ENCODE results near the gene ENPP1.

The ENPP1 gene

DNA sequence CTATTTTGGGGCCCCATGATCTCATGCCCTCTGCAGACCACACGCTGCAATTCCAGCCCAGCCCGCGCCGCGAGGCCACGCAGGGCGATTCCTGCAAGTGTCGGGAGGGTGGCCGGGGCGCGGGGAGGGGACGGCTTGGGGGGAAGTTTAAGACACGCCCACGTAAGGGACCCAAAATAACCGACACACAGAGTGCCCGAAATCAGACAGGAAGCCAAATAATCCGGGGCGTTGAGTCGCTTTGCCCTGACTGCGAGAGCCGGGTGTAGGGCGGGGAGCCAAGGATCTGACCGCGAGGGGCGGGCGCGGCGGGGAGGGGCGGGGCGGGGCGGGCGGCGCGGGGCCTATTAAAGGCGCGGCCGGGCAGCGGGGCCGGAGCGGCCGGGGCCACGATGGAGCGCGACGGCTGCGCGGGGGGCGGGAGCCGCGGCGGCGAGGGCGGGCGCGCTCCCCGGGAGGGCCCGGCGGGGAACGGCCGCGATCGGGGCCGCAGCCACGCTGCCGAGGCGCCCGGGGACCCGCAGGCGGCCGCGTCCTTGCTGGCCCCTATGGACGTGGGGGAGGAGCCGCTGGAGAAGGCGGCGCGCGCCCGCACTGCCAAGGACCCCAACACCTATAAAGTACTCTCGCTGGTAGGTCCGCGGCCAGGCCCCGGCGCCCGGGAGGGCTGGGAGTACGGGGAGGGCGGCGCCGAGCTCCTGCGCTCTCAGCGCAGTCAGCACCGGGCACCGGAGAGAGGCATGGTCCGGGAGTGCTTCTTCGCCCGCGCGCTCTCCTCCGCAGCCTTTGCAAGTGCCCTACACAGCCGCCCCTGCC, at the start of gene ENPP1:
TSS of gene ENPP1 (plus strand) at position 377 of the 816 bp plus-strand sequence. CDS start at position 393, 16 bp downstream.
- peak; percentile 42 for DNase-seq

- no peak for DNase-seq
Observed at GRCh38 chr6:131758920-131759319, 48.9 kb upstream of the ENPP1 start.

DNA sequence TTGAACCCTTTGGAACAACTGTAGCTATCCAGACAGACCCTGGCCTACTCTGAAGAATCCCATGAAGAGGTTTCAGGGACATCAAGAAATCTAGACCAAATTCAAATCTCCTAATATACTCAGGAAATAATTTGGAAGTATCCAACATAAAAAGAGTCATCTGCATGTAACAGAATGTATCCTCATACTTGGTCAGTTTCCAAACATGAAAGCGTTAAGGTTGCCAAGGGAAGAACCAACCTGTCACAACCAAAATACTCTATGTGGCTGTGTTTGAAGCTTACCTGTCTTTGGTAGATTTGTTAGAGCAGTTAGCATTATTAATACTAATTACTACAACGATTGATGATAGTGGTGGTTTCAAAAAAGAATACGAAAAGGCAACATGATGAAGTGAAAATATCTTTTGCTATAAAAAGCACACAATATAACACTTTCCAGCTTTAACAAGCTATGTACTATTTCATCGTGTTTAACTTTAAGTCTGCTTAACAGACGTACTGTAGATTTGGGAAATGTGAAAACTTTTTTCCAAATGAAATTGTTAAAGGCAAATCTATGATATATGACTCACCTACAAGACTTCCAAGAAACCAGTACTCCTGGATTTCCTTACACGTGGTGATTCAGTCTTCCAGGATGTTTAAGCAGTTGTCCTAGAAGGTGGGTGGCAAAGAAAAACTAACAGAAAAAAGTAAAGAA, 46.6 kb upstream of the ENPP1 start:
- DNase-seq: no peak

DNA sequence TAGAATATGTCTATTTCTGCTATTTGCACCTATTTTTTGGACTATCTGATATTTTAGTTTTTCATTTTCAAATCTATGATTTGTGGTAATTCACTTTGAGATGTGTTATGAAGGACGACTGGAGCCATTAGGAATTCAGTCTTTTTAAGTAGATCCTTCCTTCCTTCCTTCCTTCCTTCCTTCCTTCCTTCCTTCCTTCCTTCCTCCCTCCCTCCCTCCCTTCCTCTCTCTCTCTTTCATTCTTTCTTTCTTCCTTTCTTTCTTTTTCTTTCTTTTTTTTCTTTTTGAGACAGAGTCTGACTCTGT, 46.1 kb upstream of the ENPP1 start:
- DNase-seq: no peak

- no peak for DNase-seq
Observed at GRCh38 chr6:131762984-131763383, 44.8 kb upstream of the ENPP1 start.

- DNase-seq: no peak
Observed at GRCh38 chr6:131763749-131764148, 44.1 kb upstream of the ENPP1 start.

GRCh38 chr6:131764350-131764749, 43.5 kb upstream of the ENPP1 start:
- no peak for DNase-seq

DNA sequence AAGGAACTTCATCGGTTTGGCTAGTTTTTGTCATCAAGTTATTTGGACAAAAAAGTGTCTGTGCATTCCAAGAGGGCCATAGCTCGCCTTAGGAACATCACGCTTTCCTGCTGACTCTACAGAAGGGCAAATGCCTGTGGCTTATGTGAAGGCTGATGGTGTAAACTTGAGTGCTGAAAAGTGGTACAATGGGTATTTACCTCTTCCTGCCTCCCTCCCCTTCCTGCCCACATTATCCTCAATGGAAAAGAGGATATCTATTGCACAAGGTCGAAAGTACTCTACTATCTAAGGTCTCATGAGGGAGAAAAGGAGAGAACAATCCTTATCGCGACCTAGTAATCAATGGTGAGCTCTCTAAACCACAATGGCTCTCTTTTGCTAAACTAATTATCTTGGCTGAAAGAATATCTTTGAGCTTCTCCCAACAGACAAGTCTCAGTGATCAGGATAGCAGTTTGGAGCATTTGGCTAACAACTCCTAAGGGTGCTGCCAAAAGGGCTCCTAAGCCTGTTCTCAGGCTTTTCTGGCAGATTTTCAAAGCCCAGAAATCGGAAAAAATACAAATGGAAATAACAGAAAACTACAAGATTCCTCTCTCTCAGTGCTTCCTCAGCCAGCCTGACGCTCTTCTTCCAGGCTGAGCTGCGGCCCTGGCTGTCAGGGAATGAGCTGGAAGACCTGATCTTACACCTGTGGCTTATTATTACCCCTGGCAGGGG, 42.6 kb upstream of the ENPP1 start:
- no peak for DNase-seq

DNA sequence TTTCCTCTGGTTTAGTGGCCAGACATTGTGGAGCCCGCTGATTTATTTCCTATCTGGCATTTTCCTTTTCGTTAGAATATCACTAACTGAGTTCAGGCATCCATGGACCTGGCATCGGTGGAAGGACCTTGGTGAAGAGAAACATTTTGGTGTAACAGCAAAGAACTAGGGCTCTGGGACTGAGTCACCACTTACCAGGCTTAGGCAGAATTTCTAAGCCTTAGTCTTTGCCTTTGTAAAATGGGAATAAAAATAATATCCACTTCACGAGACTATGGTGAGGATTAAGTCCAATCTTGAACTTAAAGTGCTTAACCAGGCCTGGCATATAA, 42.0 kb upstream of the ENPP1 start:
- DNase-seq: no peak

DNA sequence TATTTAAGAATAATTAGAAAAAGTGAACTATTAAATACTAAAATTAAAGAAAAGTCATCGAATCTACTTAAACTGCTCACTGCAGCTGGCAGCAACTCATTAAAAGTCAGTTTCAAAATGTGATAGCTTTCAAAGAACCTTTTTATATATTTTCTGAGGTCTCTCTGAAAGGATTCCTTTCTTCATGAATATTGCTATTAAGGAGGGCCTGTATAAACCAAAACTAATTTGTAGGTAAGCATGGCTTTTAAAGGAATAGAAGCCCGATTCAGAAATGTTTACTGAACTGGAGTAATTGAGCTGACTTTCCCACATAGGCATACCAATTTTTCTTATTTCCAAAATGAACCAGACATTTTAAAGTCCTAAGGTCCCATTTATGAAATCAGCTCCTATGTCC, 41.2 kb upstream of the ENPP1 start:
- no peak for DNase-seq

- no peak for DNase-seq
Observed at GRCh38 chr6:131768964-131769363, 38.9 kb upstream of the ENPP1 start.

- DNase-seq: no peak
Observed at GRCh38 chr6:131769385-131770141, 38.3 kb upstream of the ENPP1 start.

- no peak for DNase-seq
Observed at GRCh38 chr6:131770776-131771175, 37.0 kb upstream of the ENPP1 start.

DNA sequence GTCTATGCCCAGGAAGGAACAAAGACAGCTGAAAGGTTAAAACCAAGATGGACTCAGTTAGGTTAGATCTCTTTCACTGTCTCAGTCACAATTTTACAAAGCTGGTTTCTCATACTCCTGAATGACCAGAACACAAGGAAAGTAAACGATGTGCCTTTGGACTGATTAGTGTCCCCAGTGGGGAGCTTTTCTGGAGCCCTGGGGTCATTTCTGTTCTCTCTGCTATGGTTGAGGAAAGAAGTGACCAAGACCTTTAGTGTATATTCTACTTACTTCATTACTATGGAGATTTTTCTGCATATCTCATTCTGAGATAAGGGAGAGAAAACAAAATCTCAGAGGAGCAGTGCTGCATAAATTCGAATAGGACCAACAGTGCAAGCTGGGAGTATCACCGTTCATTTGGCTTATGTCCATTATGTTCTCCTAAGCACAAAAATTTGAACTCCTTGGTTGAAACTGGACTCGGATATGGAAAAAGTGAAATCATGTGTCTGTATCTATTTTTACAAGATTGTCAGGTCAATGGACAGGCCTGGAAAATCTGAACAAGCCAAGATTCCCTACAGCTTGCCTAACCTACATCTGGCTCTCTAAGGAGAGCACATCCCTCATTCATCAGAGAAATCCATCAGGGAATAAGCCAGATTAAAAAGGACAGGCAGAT, 34.4 kb upstream of the ENPP1 start:
- no peak for DNase-seq

DNA sequence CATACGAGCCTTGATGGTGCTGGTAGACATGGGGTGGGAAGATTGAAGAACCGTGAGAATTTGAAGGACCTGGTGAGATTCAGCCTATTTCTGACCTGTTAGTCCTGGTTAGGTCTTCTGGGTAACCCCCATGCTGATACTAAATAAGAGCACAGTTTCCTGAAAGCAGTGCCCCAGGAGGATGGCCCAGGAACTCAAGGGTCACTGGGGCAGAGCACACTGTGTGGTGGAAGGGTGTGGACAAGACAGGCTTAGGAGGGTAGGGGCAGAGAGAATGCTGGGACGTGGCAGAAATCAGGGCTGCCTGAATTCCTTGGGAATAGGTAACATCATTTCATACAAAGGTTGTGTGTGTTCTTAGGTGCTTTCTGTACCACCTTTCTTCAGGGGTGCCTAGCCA, 31.9 kb upstream of the ENPP1 start:
- no peak for DNase-seq

DNA sequence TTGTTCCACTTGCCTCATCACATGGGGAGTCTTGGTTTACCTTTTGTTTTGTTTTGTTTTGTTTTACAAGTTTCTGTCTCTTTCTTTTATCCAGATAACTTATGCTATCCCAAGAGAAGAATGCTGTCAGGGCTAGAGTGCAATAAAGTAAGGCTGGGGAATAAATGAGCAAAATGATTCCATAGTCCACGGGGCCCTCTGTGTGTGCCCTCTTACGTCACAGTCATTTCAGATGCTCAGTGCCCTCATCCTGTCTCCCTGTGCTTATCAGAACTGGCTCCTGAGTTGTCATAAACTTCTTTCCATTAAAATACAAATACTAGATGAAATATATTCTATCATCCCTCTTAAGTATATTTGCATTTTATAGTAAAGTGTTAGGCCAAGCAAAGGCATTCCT, 30.8 kb upstream of the ENPP1 start:
- DNase-seq: no peak

DNA sequence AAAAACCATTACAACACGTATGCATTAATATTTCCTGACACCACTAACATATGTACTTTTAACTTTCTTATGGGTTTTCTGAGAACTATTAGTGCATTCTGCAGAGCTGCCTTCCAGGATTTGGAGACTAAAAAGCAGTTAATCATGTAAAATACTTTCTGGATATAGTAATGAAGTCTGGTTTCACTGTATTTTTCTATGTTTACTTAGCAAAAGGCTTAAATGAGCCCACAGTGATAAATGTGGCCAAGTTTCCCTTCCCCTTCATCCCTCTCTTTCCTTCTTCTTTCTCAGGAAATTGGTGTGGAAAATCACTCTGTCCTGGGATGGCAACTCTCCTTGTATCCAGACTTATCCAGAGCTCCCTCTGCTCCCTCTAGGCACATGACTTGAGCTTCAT, 29.7 kb upstream of the ENPP1 start:
- no peak for DNase-seq

DNA sequence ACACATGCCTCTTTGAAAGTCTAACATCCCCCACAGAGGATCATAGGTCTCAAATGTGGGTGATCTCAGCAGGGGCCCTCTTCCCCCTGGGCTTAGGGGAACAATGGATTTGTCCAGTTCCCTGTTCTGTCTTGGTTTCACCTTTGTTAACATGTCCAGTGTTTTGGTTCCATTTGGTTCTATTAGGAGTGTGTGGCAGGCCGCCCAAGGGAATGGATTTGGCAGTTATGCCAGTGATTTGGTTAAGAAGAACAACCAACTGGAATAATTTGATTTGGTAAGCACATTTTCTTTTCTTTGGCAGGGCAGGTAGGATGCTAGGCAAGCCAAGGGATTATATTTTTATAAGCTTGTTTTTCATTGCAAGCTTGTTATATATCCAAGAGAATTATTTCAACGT, 28.5 kb upstream of the ENPP1 start:
- DNase-seq: no peak

- DNase-seq: no peak
Observed at GRCh38 chr6:131780600-131780999, 27.2 kb upstream of the ENPP1 start.

GRCh38 chr6:131781687-131782086, 26.1 kb upstream of the ENPP1 start:
- no peak for DNase-seq

DNA sequence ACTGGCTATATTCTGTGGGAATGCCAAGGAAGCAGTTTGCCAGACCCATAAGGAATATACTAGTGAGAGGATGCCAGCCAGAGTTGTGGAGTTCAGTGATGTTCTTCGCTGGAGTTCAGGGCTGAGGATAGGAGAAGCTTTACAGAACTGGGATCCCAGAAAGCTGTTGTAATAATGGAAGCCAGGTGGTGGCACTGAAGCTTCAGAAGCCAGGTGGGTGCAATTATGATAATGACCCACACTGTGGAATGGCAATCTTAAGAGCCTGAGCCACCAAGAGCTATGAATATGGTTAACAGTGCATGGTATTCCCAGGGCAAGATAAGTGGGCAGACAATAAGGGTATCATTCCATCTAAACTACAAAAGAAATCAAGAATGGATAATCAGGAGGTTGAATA, 25.1 kb upstream of the ENPP1 start:
- DNase-seq: peak; percentile 14

- no peak for DNase-seq
Observed at GRCh38 chr6:131784561-131784960, 23.3 kb upstream of the ENPP1 start.

- no peak for DNase-seq
Observed at GRCh38 chr6:131787079-131787478, 20.7 kb upstream of the ENPP1 start.

Data from NCI-H345 (cell line).